A549 (cell line): ENCODE measurements around the gene BBX. TPM values are rescaled to one million over a fixed set of nuclear protein-coding genes. Genes with fewer than 3 reads are reported as not detected.
A peak's percentile ranks its signal among the peaks of the same experiment; 100 is the strongest.
"Not testable (repeated sequence)": the region's sequence is repeated elsewhere in the genome, so short reads cannot be mapped to it uniquely, and the experiment has no call there.

Experiments used
- ATAC-seq, 2 experiments: fragments of 200-7000 bp in 1 of 2; fragments of >200 bp in 1 of 2; cut with Nextera tagmentation in 1 of 2; cut with Tn5 transposase in 1 of 2; 3 replicates each; pipeline versions ENCODE4 v1.8.0 to v1.9.1; 2018 to 2020; ENCODE audit warnings: mild to moderate bottlenecking in 1 of 2, moderate library complexity in 1 of 2
- CTCF ChIA-PET: fragments of 300-600 bp; sonication (Branson Sonifier 250); formaldehyde crosslinking; extraction: SDS; loops from one replicate; lab custom pipeline; 2021; ENCODE audit warnings: antibody characterized with exemption, inconsistent platforms; lab: Yijun Ruan, JAX
- POLR2A ChIA-PET: fragments of 350-600 bp; formaldehyde crosslinking; extraction: SDS; loops from one replicate; lab custom pipeline; 2021; ENCODE audit warnings: antibody characterized with exemption, inconsistent platforms; lab: Yijun Ruan, JAX
- DNase-seq, 2 experiments: peaks; one replicate each; pipeline versions ENCODE4 v3.0.0 to v3.0.0-alpha.2; 2011 to 2016; ENCODE audit warnings: low read depth in 1 of 2, low spot score in 1 of 2
- FAIRE-seq: peaks from 2 replicates; lab custom pipeline; 2011; peaks lifted over from hg19 to GRCh38; lab: Jason Lieb, UNC
- H3K27ac ChIP-seq, 2 experiments: fragments of >200 bp; sonication (Bioruptor Twin); formaldehyde crosslinking; 3 replicates each; pipeline ENCODE4 v1.5.1; 2016 to 2017
- H3K4me1 ChIP-seq: fragments of >200 bp; sonication (Bioruptor Twin); formaldehyde crosslinking; 3 replicates; pipeline ENCODE4 v1.6.1; 2016
- H3K4me2 ChIP-seq: fragments of >200 bp; sonication (Bioruptor Twin); formaldehyde crosslinking; 3 replicates; pipeline ENCODE4 v1.6.1; 2016
- H3K4me3 ChIP-seq: fragments of >200 bp; sonication (Bioruptor Twin); formaldehyde crosslinking; 3 replicates; pipeline ENCODE4 v1.5.1; 2016
- H3K9me3 ChIP-seq: fragments of >200 bp; sonication (Bioruptor Twin); formaldehyde crosslinking; 3 replicates; pipeline ENCODE4 v1.6.1; 2016
- BCL3 ChIP-seq: fragments of >200 bp; sonication (Bioruptor Twin); formaldehyde crosslinking; IDR thresholded peaks from 3 replicates; pipeline ENCODE4 v1.6.1; 2016
- BHLHE40 ChIP-seq: IDR thresholded peaks from 2 replicates; pipeline ENCODE4 v1.6.1; 2012; ENCODE audit warnings: low read depth, low read length, inconsistent platforms
- CBX2 ChIP-seq: fragments of 200-600 bp; sonication (generic); IDR thresholded peaks from 2 replicates; pipeline ENCODE4 v1.6.1; 2016; ENCODE audit warnings: low read depth, mild to moderate bottlenecking, borderline replicate concordance
- CBX8 ChIP-seq: fragments of 200-600 bp; sonication (generic); IDR thresholded peaks from 2 replicates; pipeline ENCODE4 v1.6.1; 2016
- CHD2 ChIP-seq: fragments of 150-350 bp; IDR thresholded peaks from 2 replicates; pipeline ENCODE4 v1.6.1; 2014; ENCODE audit warnings: low read length; ENCODE audit not compliant: partially characterized antibody
- ESRRA ChIP-seq: fragments of 150-350 bp; IDR thresholded peaks from 2 replicates; pipeline ENCODE4 v1.6.1; 2014; ENCODE audit warnings: mild to moderate bottlenecking, low read length, borderline replicate concordance
- FOSB ChIP-seq: fragments of 250-450 bp; sonication (Bioruptor Pico); IDR thresholded peaks from 2 replicates; pipeline ENCODE4 v1.5.0; 2020; ENCODE audit warnings: mild to moderate bottlenecking, moderate library complexity
- FOSL2 ChIP-seq, 2 experiments: fragments of 450-650 bp in 1 of 2; fragments of >200 bp in 1 of 2; sonication (Bioruptor Twin) in 1 of 2; formaldehyde crosslinking; IDR thresholded peaks; 2 replicates each; pipeline versions ENCODE4 v1.5.0 to v1.6.1; 2016 to 2020; ENCODE audit warnings: mild to moderate bottlenecking in 1 of 2, moderate library complexity in 1 of 2
- HOXB5 ChIP-seq: fragments of 250-450 bp; sonication (Bioruptor Pico); IDR thresholded peaks from 2 replicates; pipeline ENCODE4 v1.5.0; 2020; ENCODE audit warnings: mild to moderate bottlenecking, moderate library complexity
- JUNB ChIP-seq: fragments of >200 bp; sonication (Bioruptor Twin); formaldehyde crosslinking; IDR thresholded peaks from 2 replicates; pipeline ENCODE4 v1.6.1; 2016
- KDM1A ChIP-seq: fragments of 200-600 bp; sonication (generic); IDR thresholded peaks from 2 replicates; pipeline ENCODE4 v1.6.1; 2016; ENCODE audit warnings: low read depth, mild to moderate bottlenecking
- NFE2L2 ChIP-seq: fragments of 150-350 bp; conservative IDR thresholded peaks from 2 replicates; pipeline ENCODE4 v1.6.1; 2014; ENCODE audit warnings: low read length
- PBX3 ChIP-seq: IDR thresholded peaks from 2 replicates; pipeline ENCODE4 v1.6.1; 2012
- RARB ChIP-seq: fragments of 250-450 bp; sonication (Bioruptor Pico); IDR thresholded peaks from 2 replicates; pipeline ENCODE4 v1.8.0; 2021; ENCODE audit warnings: mild to moderate bottlenecking, moderate library complexity
- RCOR1 ChIP-seq: fragments of 150-350 bp; IDR thresholded peaks from 2 replicates; pipeline ENCODE4 v1.6.1; 2014; ENCODE audit warnings: antibody characterized with exemption, low read length, low read depth
- RNF2 ChIP-seq: fragments of 200-600 bp; sonication (generic); IDR thresholded peaks from 2 replicates; pipeline ENCODE4 v1.6.1; 2016; ENCODE audit warnings: low read depth, mild to moderate bottlenecking, antibody characterized with exemption, moderate library complexity, borderline replicate concordance
- SMC3 ChIP-seq: fragments of >200 bp; sonication (Bioruptor Twin); formaldehyde crosslinking; IDR thresholded peaks from 3 replicates; pipeline ENCODE4 v1.6.1; 2018; ENCODE audit warnings: inconsistent platforms
- TFCP2L1 ChIP-seq: fragments of 250-450 bp; sonication (Bioruptor Pico); IDR thresholded peaks from 2 replicates; pipeline ENCODE4 v1.5.0; 2021; ENCODE audit warnings: mild to moderate bottlenecking
- USF2 ChIP-seq: fragments of 450-650 bp; IDR thresholded peaks from 2 replicates; pipeline ENCODE4 v1.6.1; 2014; ENCODE audit warnings: antibody characterized with exemption
- ZNF302 ChIP-seq: fragments of 250-450 bp; sonication (Bioruptor Pico); IDR thresholded peaks from 2 replicates; pipeline ENCODE4 v1.9.0; 2021; ENCODE audit warnings: inconsistent platforms, mild to moderate bottlenecking, moderate library complexity
- ZSCAN20 ChIP-seq: fragments of 250-450 bp; sonication (Bioruptor Pico); IDR thresholded peaks from 2 replicates; pipeline ENCODE4 v1.8.0; 2022; ENCODE audit warnings: mild to moderate bottlenecking, moderate library complexity
- WGBS: methylation state at CpG from one replicate; pipeline ENCODE4 v1.1.6; 2017; ENCODE audit errors: missing lambda C conversion rate; 5-methylcytosine and 5-hydroxymethylcytosine counted together
- polyA plus RNA-seq, 4 experiments: library from polyadenylated mRNA; depleted of rRNA in 3 of 4; stranded (reverse); fragments of >200 nt; fragmentation: RNase III in 1 of 4; extraction: RNeasy Plus Mini Kit Qiagen cat#74134 plus additional on column Dnase treatment in 1 of 4; gene quantifications; 2 replicates in 3 of 4; 3 replicates in 1 of 4; pipeline ENCODE4 v1.2.3, GENCODE V29; 2011 to 2017
- TF ChIP-seq, protein P1 (sequence below): fragments of 200-600 bp; sonication (generic); IDR thresholded peaks from 2 replicates; pipeline ENCODE4 v1.6.1; 2016; ENCODE audit warnings: antibody characterized with exemption, mild to moderate bottlenecking, moderate library complexity
- TF ChIP-seq, protein P2 (sequence below): fragments of 250-450 bp; sonication (Bioruptor Pico); IDR thresholded peaks from 2 replicates; pipeline ENCODE4 v1.5.0; 2020; ENCODE audit warnings: low read depth, mild to moderate bottlenecking, moderate library complexity
- TF ChIP-seq, protein P3 (sequence below): IDR thresholded peaks from 2 replicates; pipeline ENCODE4 v1.6.1; 2012; ENCODE audit warnings: low read depth, borderline replicate concordance

The BBX gene
- polyA plus RNA-seq, 2 of the 4 experiments (the other 2 are of a cell fraction): 16.7 to 62.8 TPM

DNA sequence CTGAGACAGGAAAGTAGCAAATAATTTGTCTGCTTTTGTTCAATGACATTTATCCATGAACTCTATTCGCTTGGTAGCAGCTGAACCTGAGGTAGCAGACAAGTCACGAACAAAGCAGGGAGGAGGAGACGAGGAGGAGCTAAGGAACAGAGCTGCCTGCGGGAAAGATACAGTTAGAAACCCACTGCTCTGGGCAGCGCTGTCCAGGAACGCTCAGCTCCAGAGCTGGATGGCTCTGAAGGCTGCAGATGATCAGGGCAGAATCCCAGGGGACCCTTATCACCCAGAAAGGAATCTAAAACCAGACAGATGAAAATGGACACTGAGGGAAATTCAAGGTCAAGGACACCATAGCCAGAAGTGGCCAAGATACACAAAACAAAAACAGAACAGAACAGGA, 310.3 kb downstream of the BBX start:
- no peak overlapping the region for H3K4me3 ChIP-seq
- H3K9me3 ChIP-seq: no peaks in the 10 kb centered on the region
- ChIA-PET CTCF (interaction anchor here (1.1 to 2.3 kb wide), 5 partner anchors 8 to 562 kb away, joined by 3 to 14 read pairs (median 3); no protein-coding TSS in a partner anchor), POLR2A (no interaction called here)
- no peak for TF ChIP-seq CHD2
- TF ChIP-seq, protein P1, sequence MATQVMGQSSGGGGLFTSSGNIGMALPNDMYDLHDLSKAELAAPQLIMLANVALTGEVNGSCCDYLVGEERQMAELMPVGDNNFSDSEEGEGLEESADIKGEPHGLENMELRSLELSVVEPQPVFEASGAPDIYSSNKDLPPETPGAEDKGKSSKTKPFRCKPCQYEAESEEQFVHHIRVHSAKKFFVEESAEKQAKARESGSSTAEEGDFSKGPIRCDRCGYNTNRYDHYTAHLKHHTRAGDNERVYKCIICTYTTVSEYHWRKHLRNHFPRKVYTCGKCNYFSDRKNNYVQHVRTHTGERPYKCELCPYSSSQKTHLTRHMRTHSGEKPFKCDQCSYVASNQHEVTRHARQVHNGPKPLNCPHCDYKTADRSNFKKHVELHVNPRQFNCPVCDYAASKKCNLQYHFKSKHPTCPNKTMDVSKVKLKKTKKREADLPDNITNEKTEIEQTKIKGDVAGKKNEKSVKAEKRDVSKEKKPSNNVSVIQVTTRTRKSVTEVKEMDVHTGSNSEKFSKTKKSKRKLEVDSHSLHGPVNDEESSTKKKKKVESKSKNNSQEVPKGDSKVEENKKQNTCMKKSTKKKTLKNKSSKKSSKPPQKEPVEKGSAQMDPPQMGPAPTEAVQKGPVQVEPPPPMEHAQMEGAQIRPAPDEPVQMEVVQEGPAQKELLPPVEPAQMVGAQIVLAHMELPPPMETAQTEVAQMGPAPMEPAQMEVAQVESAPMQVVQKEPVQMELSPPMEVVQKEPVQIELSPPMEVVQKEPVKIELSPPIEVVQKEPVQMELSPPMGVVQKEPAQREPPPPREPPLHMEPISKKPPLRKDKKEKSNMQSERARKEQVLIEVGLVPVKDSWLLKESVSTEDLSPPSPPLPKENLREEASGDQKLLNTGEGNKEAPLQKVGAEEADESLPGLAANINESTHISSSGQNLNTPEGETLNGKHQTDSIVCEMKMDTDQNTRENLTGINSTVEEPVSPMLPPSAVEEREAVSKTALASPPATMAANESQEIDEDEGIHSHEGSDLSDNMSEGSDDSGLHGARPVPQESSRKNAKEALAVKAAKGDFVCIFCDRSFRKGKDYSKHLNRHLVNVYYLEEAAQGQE: no peak
- no peak for TF ChIP-seq CBX2
- no peak for TF ChIP-seq ZNF302 (CRISPR knock-in tag)
- no peak for TF ChIP-seq TFCP2L1 (CRISPR knock-in tag)
- TF ChIP-seq NFE2L2: no peak
- TF ChIP-seq KDM1A: no peak
- no peak for TF ChIP-seq FOSL2 (IDR thresholded peaks at IDR 0.05)
- no peak for TF ChIP-seq FOSL2 (CRISPR knock-in tag; IDR thresholded peaks at IDR 0.05)
- TF ChIP-seq, protein P2, sequence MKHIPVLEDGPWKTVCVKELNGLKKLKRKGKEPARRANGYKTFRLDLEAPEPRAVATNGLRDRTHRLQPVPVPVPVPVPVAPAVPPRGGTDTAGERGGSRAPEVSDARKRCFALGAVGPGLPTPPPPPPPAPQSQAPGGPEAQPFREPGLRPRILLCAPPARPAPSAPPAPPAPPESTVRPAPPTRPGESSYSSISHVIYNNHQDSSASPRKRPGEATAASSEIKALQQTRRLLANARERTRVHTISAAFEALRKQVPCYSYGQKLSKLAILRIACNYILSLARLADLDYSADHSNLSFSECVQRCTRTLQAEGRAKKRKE (CRISPR knock-in tag): no peak
- TF ChIP-seq, all 56 proteins: peak for 0
- H3K4me1 ChIP-seq: no peaks in the 10 kb centered on the region
- no peak overlapping the region for H3K4me2 ChIP-seq
- FAIRE-seq (no peak), DNase-seq (no peak), ATAC-seq (no peak)
- no peak overlapping the region for H3K27ac ChIP-seq
- WGBS: 68% methylated on average over 6 of the region's 6 CpGs

- FAIRE-seq: no peak
- H3K27ac ChIP-seq: no peak overlapping the region
- no peak for TF ChIP-seq ESRRA
- no peak for TF ChIP-seq SMC3
- TF ChIP-seq RCOR1: no peak
- no peak for TF ChIP-seq USF2
- no peak for TF ChIP-seq RARB (CRISPR knock-in tag)
- no peak for TF ChIP-seq HOXB5 (CRISPR knock-in tag)
- no peak for TF ChIP-seq BCL3
- TF ChIP-seq BHLHE40: no peak
- TF ChIP-seq CBX8: no peak
- TF ChIP-seq RNF2: no peak
- TF ChIP-seq JUNB: no peak
- TF ChIP-seq FOSL2 (IDR thresholded peaks at IDR 0.05): no peak
- TF ChIP-seq FOSL2 (CRISPR knock-in tag; IDR thresholded peaks at IDR 0.05): no peak
- TF ChIP-seq, protein P3, sequence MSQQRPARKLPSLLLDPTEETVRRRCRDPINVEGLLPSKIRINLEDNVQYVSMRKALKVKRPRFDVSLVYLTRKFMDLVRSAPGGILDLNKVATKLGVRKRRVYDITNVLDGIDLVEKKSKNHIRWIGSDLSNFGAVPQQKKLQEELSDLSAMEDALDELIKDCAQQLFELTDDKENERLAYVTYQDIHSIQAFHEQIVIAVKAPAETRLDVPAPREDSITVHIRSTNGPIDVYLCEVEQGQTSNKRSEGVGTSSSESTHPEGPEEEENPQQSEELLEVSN: no peak
- TF ChIP-seq, protein P2 (CRISPR knock-in tag): no peak
- no peak for TF ChIP-seq FOSB (CRISPR knock-in tag)
- no peak for TF ChIP-seq PBX3
- TF ChIP-seq ZSCAN20 (CRISPR knock-in tag): no peak
- TF ChIP-seq, all 56 proteins: peak for 0
- 93% methylated on average over 19 of the region's 19 CpGs for WGBS
- Histone ChIP-seq H3K4me1 (no peaks in the 10 kb centered on the region), H3K4me2 (no peak overlapping the region), H3K4me3 (no peak overlapping the region), H3K9me3 (no peaks in the 10 kb centered on the region)
- DNase-seq: no peak
- ChIA-PET POLR2A (no interaction called here), CTCF (interaction anchor here (0.6 to 2.3 kb wide), 4 partner anchors 9 to 640 kb away, joined by 3 to 14 read pairs (median 4); no protein-coding TSS in a partner anchor)
- no peak for ATAC-seq
Measured at GRCh38 chr3:107833722-107834416, 311.1 kb downstream of the BBX start.

- FAIRE-seq: not testable (repeated sequence)
- CTCF ChIA-PET: interaction anchor here (1.2 to 1.6 kb wide), 3 partner anchors 10 to 599 kb away, joined by 3 to 4 read pairs (median 3); no protein-coding TSS in a partner anchor
Measured at GRCh38 chr3:107835001-107835400, 312.2 kb downstream of the BBX start.

More at GRCh38 chr3:107835001-107835400, 312.2 kb downstream of the BBX start:
- H3K4me1 ChIP-seq, H3K4me2 ChIP-seq, DNase-seq, H3K9me3 ChIP-seq, H3K4me3 ChIP-seq, H3K27ac ChIP-seq, POLR2A ChIA-PET: not testable (repeated sequence)
- ATAC-seq: peak; percentile 39 to 70; a peak in 3 of 6 replicates
- WGBS: 61% methylated on average over 2 of the region's 4 CpGs
